Heart left ventricle (tissue), 13 donors: ENCODE results near the gene BTD.

Experiments used
- CTCF ChIP-seq, 12 donors: fragments of 200-600 bp; sonication (generic) in 4 of 12; IDR thresholded peaks; one replicate each; pipeline versions ENCODE4 v1.5.0 to v1.8.0; 2018 to 2022; ENCODE audit warnings: antibody characterized with exemption in 12 of 12, mild to moderate bottlenecking in 5 of 12
- POLR2A ChIP-seq, 2 donors: fragments of 450-650 bp; IDR thresholded peaks; one replicate each; pipeline ENCODE4 v1.6.1; 2017; ENCODE audit warnings: antibody characterized with exemption in 2 of 2, mild to moderate bottlenecking in 2 of 2, moderate library complexity in 2 of 2
- donor health status: ischemic (EF 13 %, LVEDD 7.1; RV severe dilation, severe dysfunction).
- donor health status: DM: no; HTN: yes; CAD: no.
- donor health status: DM: no; HTN: no; CAD: no.
- donor health status: ischemic (EF 25% LVEDD 6.9; RV normal size, moderate dysfunction).
- donor health status: ischemic (EF 25% LVEDD 5.7; RV mildly dilated, moderate dysfunction).
- donor health status: ischemic (EF 35%, LVEDD 5.7; RV mildly dilated, moderate dysfunction).
- donor health status: nonischemic (EF 11% LVEDD 7.7; RV severe dilation, severe dysfunction).
- donor health status: DM: yes; HTN: yes; CAD: no.
- donor health status: PGD.
- donor health status: ischemic (EF 29% LVEDD 5.4; RV normal size, mild dysfunction).
- donor health status: nonischemic (EF 23%, LVEDD 6.1; RV moderate dilation, normal function).

GRCh38 chr3:15562560-15562959 is 39.0 kb upstream of the BTD start:
- TF ChIP-seq CTCF (IDR thresholded peaks at IDR 0.05) = no peak
- no peak for TF ChIP-seq POLR2A (IDR thresholded peaks at IDR 0.05)
